Stimulated activated memory B cell treated with anti-CD40 and anti-IgM and Interleukin-4, amounts not matched to agents 10 μg/mL and 1 μg/mL and 100 μg/mL, for 72 hours (primary cell): ENCODE results near the gene PLAAT5.
"Not testable (repeated sequence)": the region's sequence is repeated elsewhere in the genome, so short reads cannot be mapped to it uniquely, and the experiment has no call there.

ENCODE experiments used
- ATAC-seq: fragments of 150-1000 bp; cut with Tn5 transposase; 2 replicates; pipeline ENCODE4 v1.10.0; 2021
- H3K27ac Mint-ChIP-seq: one replicate; pipeline ENCODE4 v1.8.0; 2022; ENCODE audit warnings: mild to moderate bottlenecking, mixed read lengths
- H3K27me3 Mint-ChIP-seq: one replicate; pipeline ENCODE4 v1.8.0; 2022; ENCODE audit warnings: mixed read lengths
- H3K36me3 Mint-ChIP-seq: one replicate; pipeline ENCODE4 v1.8.0; 2022; ENCODE audit warnings: mixed read lengths
- H3K4me1 Mint-ChIP-seq: one replicate; pipeline ENCODE4 v1.8.0; 2022; ENCODE audit warnings: mixed read lengths
- H3K4me3 Mint-ChIP-seq: one replicate; pipeline ENCODE4 v1.8.0; 2022; ENCODE audit warnings: mild to moderate bottlenecking, moderate library complexity, mixed read lengths
- H3K9me3 Mint-ChIP-seq: one replicate; pipeline ENCODE4 v1.8.0; 2022; ENCODE audit warnings: mixed read lengths

The PLAAT5 gene

DNA sequence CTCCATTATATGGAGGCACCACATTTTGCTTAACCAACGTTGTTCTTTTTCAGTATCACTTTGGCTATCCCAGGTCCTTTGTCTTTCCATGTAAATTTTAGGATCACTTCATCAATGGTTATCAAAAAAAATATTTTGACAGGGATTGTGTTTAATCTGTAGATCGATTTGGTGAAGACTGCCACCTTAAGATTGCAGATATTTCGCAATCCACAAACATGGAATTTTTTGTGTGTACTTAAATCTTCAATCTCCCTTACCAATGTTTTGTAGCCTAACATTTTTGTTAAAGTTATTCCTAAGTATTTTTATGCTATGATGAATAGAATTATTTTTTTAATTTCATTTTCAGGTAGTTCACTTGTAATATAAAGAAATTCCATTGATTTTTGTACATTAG is 18.6 kb downstream of the PLAAT5 start:
- peaks cover 8% of the 10 kb centered on the region for H3K36me3 Mint-ChIP-seq
- no peak overlapping the region for H3K4me3 Mint-ChIP-seq
- H3K27me3 Mint-ChIP-seq = peaks cover 29% of the 10 kb centered on the region
- H3K27ac Mint-ChIP-seq = no peak overlapping the region
- H3K4me1 Mint-ChIP-seq = no peaks in the 10 kb centered on the region
- peaks cover 21% of the 10 kb centered on the region for H3K9me3 Mint-ChIP-seq
- ATAC-seq = no peak

- H3K27ac Mint-ChIP-seq = no peak overlapping the region
- H3K9me3 Mint-ChIP-seq = peaks cover 15% of the 10 kb centered on the region
- no peak for ATAC-seq
- peaks cover 29% of the 10 kb centered on the region for H3K27me3 Mint-ChIP-seq
- H3K4me1 Mint-ChIP-seq = no peaks in the 10 kb centered on the region
- H3K4me3 Mint-ChIP-seq = no peak overlapping the region
- no peaks in the 10 kb centered on the region for H3K36me3 Mint-ChIP-seq
Measured at GRCh38 chr11:63470311-63470710, 20.7 kb downstream of the PLAAT5 start.

- no peak for ATAC-seq
- Mint-ChIP-seq H3K4me1 (no peaks in the 10 kb centered on the region), H3K9me3 (no peaks in the 10 kb centered on the region), H3K36me3 (no peaks in the 10 kb centered on the region), H3K27ac (no peak overlapping the region), H3K4me3 (no peak overlapping the region), H3K27me3 (peaks cover 45% of the 10 kb centered on the region)
Measured at GRCh38 chr11:63462137-63462536, 28.8 kb downstream of the PLAAT5 start.

DNA sequence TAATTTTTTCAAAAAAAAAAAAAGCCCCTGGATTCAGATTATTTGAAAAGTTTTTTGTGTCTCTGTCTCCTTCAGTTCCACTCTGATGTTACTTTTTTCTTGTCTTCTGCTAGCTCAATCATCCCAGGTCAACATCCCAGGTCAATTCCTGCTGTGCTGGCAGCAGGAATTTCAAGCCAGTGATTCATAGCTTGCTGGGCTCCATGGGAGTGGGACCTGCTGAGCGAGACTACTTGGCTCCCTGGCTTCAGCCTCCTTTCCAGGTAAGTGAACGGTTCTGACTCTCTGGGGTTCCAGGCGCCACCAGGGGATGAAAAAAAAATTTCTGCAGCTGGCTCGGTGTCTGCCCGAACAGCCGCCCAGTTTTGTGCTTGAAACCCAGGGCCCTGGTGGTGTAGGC is 31.4 kb downstream of the PLAAT5 start:
- Mint-ChIP-seq H3K4me3 (no peak overlapping the region), H3K9me3 (no peaks in the 10 kb centered on the region), H3K27me3 (peaks cover 28% of the 10 kb centered on the region), H3K4me1 (no peaks in the 10 kb centered on the region), H3K36me3 (no peaks in the 10 kb centered on the region), H3K27ac (no peak overlapping the region)
- ATAC-seq = no peak

GRCh38 chr11:63448646-63449045 is 42.3 kb downstream of the PLAAT5 start:
- ATAC-seq = no peak
- Mint-ChIP-seq H3K36me3 (no peaks in the 10 kb centered on the region), H3K27ac (no peak overlapping the region), H3K4me3 (no peak overlapping the region), H3K9me3 (no peaks in the 10 kb centered on the region), H3K27me3 (peaks cover 22% of the 10 kb centered on the region), H3K4me1 (peaks cover 14% of the 10 kb centered on the region)

DNA sequence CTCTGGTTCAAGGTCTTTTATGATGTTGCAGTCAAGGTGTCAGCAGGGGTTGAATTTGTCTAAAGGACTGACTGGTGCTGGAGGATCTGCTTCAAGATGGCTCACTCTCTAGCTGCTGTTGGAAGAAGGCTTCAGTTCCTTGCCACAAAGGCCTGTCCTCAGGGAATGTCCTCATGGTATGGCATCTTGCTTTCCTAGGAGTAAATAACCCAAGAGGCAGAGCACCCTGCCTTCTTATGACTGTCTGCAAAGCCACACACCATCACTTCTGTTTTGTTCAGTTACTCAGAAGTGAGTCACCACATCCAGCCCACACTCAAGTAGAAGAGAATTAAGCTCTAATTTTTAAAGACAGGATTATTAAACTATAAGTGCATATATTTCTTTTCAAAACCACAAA is 45.2 kb downstream of the PLAAT5 start:
- H3K4me3 Mint-ChIP-seq = no peak overlapping the region
- H3K4me1 Mint-ChIP-seq = peaks cover 7% of the 10 kb centered on the region
- no peak overlapping the region for H3K27ac Mint-ChIP-seq
- peaks cover 12% of the 10 kb centered on the region for H3K27me3 Mint-ChIP-seq
- no peaks in the 10 kb centered on the region for H3K9me3 Mint-ChIP-seq
- ATAC-seq = no peak
- no peaks in the 10 kb centered on the region for H3K36me3 Mint-ChIP-seq

DNA sequence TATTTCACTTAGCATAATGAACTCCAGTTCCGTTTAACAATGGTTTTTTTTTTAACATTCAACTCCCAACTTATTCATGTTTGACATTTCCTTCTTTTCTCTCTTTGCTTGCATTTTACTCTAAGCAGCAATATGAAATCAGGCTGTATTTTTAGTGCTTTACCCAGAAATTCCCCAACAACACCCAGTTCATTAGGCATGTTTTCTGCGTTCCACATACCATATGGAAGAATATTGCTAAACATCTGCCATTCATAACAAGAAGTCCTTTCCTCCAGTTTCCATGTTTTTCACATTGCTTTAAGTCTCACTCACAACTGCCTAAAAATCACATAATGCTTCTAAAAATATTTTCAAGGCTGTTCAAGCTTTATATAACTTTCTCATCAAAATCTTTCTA is 45.8 kb downstream of the PLAAT5 start:
- Mint-ChIP-seq H3K27me3 (peaks cover 12% of the 10 kb centered on the region), H3K36me3 (no peaks in the 10 kb centered on the region), H3K9me3 (no peaks in the 10 kb centered on the region), H3K27ac (no peak overlapping the region), H3K4me1 (peaks cover 7% of the 10 kb centered on the region), H3K4me3 (no peak overlapping the region)
- ATAC-seq = no peak

DNA sequence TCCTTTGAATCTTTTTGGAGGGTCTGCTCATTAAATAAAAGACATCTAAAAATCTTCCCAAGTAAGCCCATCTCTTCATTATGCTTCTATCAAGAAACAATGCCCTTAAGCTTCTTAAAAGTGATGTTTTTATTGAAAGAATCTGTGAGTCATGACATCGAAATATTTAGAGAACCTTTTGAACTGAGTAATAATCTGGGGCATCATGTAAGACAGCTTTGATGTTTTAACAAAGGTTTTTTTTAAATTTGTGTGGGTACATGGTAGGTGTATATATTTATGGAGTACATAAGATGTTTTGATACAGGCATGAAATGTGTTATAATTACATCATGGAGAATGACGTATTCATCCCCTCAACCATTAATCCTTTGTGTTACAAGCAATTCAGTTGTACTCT is 46.8 kb downstream of the PLAAT5 start:
- peaks cover 12% of the 10 kb centered on the region for H3K27me3 Mint-ChIP-seq
- H3K4me1 Mint-ChIP-seq = peaks cover 7% of the 10 kb centered on the region
- no peaks in the 10 kb centered on the region for H3K9me3 Mint-ChIP-seq
- H3K4me3 Mint-ChIP-seq = no peak overlapping the region
- no peaks in the 10 kb centered on the region for H3K36me3 Mint-ChIP-seq
- H3K27ac Mint-ChIP-seq = no peak overlapping the region
- no peak for ATAC-seq

GRCh38 chr11:63443714-63444113 is 47.3 kb downstream of the PLAAT5 start:
- Mint-ChIP-seq H3K36me3 (no peaks in the 10 kb centered on the region), H3K27me3 (peaks cover 12% of the 10 kb centered on the region), H3K4me1 (peaks cover 7% of the 10 kb centered on the region), H3K4me3 (no peak overlapping the region), H3K27ac (no peak overlapping the region), H3K9me3 (no peaks in the 10 kb centered on the region)
- no peak for ATAC-seq

GRCh38 chr11:63435831-63436230 is 55.1 kb downstream of the PLAAT5 start:
- H3K9me3 Mint-ChIP-seq, H3K4me3 Mint-ChIP-seq, H3K4me1 Mint-ChIP-seq, ATAC-seq, H3K36me3 Mint-ChIP-seq, H3K27ac Mint-ChIP-seq: not testable (repeated sequence)
- H3K27me3 Mint-ChIP-seq = peaks cover 46% of the 10 kb centered on the region

GRCh38 chr11:63435351-63435750 is 55.6 kb downstream of the PLAAT5 start:
- H3K4me3 Mint-ChIP-seq, H3K36me3 Mint-ChIP-seq, ATAC-seq, H3K4me1 Mint-ChIP-seq, H3K27ac Mint-ChIP-seq, H3K9me3 Mint-ChIP-seq: not testable (repeated sequence)
- peaks cover 51% of the 10 kb centered on the region for H3K27me3 Mint-ChIP-seq

GRCh38 chr11:63430731-63431130 is 60.2 kb downstream of the PLAAT5 start:
- H3K27me3 Mint-ChIP-seq = peaks cover 73% of the 10 kb centered on the region
- not testable (repeated sequence) for H3K27ac Mint-ChIP-seq, H3K4me3 Mint-ChIP-seq, H3K4me1 Mint-ChIP-seq, H3K9me3 Mint-ChIP-seq, H3K36me3 Mint-ChIP-seq, ATAC-seq

- Mint-ChIP-seq H3K9me3 (peaks cover under 1% of the 10 kb centered on the region), H3K36me3 (no peaks in the 10 kb centered on the region)
- no peak for ATAC-seq
Measured at GRCh38 chr11:63427971-63428508, 62.9 kb downstream of the PLAAT5 start.

GRCh38 chr11:63417174-63417852 is 73.7 kb downstream of the PLAAT5 start:
- Mint-ChIP-seq H3K4me3 (no peak overlapping the region), H3K9me3 (peaks cover 5% of the 10 kb centered on the region), H3K36me3 (no peaks in the 10 kb centered on the region), H3K4me1 (no peaks in the 10 kb centered on the region), H3K27ac (no peak overlapping the region), H3K27me3 (peaks cover 37% of the 10 kb centered on the region)
- peak; percentile 47 for ATAC-seq

More at GRCh38 chr11:63427971-63428508, 62.9 kb downstream of the PLAAT5 start:
- Mint-ChIP-seq H3K4me1 (no peaks in the 10 kb centered on the region), H3K27me3 (peaks cover 49% of the 10 kb centered on the region), H3K4me3 (no peak overlapping the region), H3K27ac (no peak overlapping the region)
